Fibroblast of villous mesenchyme (primary cell): ENCODE data around the gene MARCKS. TPM values are rescaled to one million over a fixed set of nuclear protein-coding genes. Genes with fewer than 3 reads are reported as not detected.

ENCODE experiments used
- DNase-seq: peaks from one replicate; pipeline ENCODE4 v3.0.0-alpha.2; 2010; ENCODE audit warnings: low read depth
- H3K4me3 ChIP-seq: 2 replicates; pipeline ENCODE4 v1.5.1; 2011; ENCODE audit warnings: low read depth, mild to moderate bottlenecking, low read length
- CTCF ChIP-seq: IDR thresholded peaks from 2 replicates; pipeline ENCODE4 v1.5.1; 2012; ENCODE audit warnings: low read depth, mild to moderate bottlenecking, low read length; ENCODE audit not compliant: insufficient read depth
- total RNA-seq: library from RNA; depleted of rRNA; stranded (reverse); fragments of >200 nt; gene quantifications from 2 replicates; pipeline ENCODE4 v1.2.3, GENCODE V29; 2012

MARCKS gene
- total RNA-seq, 1 donor = 263 TPM

GRCh38 chr6:113893451-113893850 lies 36.3 kb downstream of the MARCKS start:
- no peak for DNase-seq
- TF ChIP-seq CTCF = no peak
- H3K4me3 ChIP-seq = no peak overlapping the region

DNA sequence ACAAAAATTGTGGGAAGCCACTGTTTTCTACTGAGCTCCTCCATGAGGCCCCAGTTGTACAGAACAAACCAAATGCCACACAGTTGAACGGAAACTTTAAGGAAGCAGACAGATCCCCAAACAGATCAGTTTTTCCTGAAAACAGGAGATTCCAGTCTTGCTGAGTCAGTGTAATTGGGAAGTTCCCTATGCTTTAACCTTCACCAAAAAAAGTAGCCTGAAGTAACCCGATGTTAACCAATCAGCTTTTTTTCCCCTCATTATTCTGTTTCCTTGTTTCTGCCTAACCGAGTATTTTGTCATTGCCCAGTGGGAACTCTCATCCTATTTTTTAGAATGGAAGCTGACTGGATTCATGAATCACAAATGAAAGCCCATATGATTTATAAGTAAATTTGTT lies 36.7 kb downstream of the MARCKS start:
- DNase-seq = peak; percentile 50
- TF ChIP-seq CTCF = no peak
- H3K4me3 ChIP-seq = no peak overlapping the region

DNA sequence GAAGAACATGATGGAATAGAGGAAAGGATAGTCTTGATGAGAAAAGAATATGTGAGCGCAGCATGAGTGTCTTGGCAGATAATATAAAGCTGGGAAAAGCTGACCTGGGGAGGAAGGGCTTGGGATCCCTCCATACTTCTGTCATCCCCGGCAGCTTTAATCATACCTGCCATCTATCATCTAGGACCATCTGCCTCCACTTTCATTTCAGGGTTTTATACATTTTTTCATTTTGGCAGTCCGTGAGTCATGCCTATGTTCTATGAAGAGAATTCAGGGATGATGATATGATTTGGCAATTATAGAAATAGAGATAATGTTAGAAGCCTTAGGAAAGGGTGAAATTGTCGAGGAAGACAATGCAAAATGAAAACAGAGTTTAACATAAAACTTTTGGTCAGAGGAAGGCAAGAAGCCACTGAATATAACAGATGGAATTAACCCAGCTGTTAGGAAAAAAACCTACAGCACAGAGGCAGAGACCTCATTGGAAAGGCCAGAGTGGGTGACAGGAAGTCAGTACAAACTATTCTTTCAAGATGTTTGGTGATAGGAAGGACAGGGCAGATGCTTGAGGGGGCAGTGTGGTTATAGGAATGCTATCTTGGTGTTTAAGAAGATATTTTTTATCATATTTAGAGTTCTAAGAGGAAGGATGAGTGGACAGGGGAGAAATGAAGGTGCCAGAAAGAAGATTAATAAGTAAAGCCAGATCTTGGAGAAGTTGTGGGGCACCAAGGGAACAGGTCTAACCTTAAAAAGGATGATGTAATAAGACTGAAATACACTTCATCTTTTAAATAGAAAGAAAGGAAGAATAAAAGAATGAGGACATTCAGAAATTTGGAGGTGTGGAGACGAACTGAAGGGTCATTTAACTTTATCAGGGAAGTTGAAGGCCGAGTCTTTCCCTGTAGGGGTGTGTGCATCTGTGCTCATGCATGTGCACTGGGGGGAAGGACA lies 37.8 kb downstream of the MARCKS start:
- H3K4me3 ChIP-seq = no peak overlapping the region
- TF ChIP-seq CTCF = no peak
- DNase-seq = no peak

DNA sequence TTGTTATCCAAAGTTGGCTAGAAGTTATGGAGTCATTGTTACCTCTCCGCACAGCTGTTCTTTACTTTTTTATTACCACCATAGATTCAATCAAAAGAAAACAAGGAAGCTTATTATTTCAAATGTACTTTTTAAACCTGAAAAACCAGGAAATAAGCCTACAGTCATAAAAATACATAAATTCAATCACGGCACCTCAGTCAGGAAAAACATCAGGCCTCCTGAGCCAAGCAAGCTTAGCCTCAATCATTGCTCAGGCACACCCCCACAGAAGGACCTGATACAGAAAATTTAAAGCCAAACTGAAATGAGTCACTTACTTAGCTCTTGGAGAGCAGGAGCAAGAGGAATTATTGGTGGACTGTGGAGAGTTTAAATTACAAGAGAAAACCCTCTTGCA lies 44.3 kb downstream of the MARCKS start:
- DNase-seq = peak; percentile 17
- TF ChIP-seq CTCF = no peak
- H3K4me3 ChIP-seq = no peak overlapping the region

- H3K4me3 ChIP-seq = no peak overlapping the region
- peak; percentile 69 for DNase-seq
- no peak for TF ChIP-seq CTCF
These were observed 46.7 kb downstream of the MARCKS start for GRCh38 chr6:113903666-113904330.

- DNase-seq = peak; percentile 24
- H3K4me3 ChIP-seq = no peak overlapping the region
- peak; percentile 19 for TF ChIP-seq CTCF
These were observed 50.1 kb downstream of the MARCKS start for GRCh38 chr6:113907102-113907815.
